Measurements from ENCODE around the gene PIAS4. TPM values are rescaled to one million over a fixed set of nuclear protein-coding genes. Genes with fewer than 3 reads are reported as not detected.

PIAS4 gene
- total RNA-seq, 1 donor from 2014 or later: 95.8 TPM

DNA sequence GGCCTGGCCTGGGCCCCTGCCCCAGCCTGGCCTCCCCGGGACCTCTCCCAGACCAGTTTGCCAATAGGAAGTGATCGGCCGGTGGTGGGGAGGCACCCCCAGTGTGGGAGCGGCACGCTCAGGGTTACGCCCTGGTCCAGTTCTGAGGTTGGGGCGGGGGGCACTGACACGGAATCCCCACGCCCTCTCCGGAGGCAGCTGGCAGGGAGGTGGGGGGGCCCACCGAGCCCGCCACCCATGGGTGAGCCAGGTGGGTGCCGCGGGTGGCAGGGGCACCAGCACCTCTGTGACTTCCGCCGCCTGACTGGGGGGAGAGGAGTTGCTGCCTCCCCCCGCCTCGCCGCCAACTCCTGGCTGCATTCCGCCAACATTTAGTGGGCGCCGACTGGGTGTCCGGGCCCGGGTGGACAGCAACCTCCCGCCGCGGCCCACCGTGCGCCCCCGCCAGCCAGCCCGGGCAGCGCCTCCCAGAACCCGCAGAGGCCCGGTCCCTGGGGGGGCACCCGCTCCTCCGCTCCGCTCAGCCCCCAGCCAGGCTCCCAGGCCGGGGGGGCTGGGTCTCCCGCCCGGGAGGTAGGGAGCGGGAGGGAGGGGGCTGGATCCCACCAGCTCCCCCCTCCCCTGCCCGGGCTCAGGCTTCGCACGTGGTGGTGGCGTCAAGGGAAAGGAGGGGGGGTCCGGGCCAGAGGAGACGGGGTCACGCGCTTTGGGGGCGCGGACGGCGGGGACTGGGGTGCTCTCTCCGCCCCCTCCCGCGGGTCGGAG, 57.1 kb downstream of the PIAS4 start:
- no peak overlapping the region for H3K4me3 Mint-ChIP-seq (ENCODE audit: unreplicated experiment)
- no peak overlapping the region for H3K27ac Mint-ChIP-seq (ENCODE audit: unreplicated experiment)

DNA sequence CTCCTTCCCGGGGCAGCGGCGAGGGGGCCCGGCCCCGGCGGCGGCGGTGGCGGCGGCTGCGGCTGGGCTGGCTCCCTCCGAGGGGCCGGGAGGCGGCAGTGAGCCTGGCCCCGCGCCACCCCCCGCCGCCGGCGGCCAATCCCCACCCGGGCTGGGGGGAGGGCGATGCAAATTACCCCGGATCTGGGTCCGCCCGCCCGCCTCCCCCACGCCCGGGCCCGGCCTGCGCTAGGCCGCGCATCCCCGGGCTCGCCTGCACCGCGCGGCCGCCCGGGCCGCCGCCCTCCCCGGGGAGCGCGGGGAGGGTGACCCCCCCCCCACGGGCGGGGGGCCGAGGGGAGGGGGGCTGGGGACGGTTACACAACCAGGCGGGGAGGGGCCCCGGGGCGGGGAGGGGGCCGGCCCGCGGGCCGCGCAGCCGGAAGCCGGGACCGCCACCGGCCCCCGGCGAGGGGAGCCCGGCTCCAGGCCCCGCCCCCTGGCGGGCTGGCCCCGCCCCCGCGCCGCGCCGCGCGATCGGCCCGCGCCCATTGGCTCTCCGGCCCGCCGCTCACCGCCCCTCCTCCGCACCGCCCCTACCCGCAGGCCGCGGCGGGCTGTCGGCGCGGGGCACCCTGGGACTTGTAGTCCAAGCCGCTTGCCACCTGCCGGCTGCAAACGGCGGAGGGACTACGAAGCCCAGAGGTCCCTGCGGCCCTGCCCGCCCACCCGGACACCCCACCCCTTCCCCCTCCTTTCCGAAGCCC, 58.1 kb downstream of the PIAS4 start:
- H3K4me3 Mint-ChIP-seq (ENCODE audit: unreplicated experiment): no peak overlapping the region
- TF ChIP-seq, protein P1, sequence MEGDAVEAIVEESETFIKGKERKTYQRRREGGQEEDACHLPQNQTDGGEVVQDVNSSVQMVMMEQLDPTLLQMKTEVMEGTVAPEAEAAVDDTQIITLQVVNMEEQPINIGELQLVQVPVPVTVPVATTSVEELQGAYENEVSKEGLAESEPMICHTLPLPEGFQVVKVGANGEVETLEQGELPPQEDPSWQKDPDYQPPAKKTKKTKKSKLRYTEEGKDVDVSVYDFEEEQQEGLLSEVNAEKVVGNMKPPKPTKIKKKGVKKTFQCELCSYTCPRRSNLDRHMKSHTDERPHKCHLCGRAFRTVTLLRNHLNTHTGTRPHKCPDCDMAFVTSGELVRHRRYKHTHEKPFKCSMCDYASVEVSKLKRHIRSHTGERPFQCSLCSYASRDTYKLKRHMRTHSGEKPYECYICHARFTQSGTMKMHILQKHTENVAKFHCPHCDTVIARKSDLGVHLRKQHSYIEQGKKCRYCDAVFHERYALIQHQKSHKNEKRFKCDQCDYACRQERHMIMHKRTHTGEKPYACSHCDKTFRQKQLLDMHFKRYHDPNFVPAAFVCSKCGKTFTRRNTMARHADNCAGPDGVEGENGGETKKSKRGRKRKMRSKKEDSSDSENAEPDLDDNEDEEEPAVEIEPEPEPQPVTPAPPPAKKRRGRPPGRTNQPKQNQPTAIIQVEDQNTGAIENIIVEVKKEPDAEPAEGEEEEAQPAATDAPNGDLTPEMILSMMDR (IDR thresholded peaks at IDR 0.05; ENCODE audit: partially characterized antibody, unreplicated experiment): no peak
- no peak overlapping the region for H3K27ac Mint-ChIP-seq (ENCODE audit: unreplicated experiment)
- no peaks in the 10 kb centered on the region for H3K36me3 Mint-ChIP-seq (ENCODE audit: unreplicated experiment)
- peaks cover 4% of the 10 kb centered on the region for H3K9me3 Mint-ChIP-seq (ENCODE audit: unreplicated experiment)
- peaks cover 6% of the 10 kb centered on the region for H3K27me3 Mint-ChIP-seq (ENCODE audit: unreplicated experiment)
- no peaks in the 10 kb centered on the region for H3K4me1 Mint-ChIP-seq (ENCODE audit: low read depth, unreplicated experiment)
- peak; percentile 97 for DNase-seq

More for the DNA sequence above, 57.1 kb downstream of the PIAS4 start:
- Mint-ChIP-seq H3K27me3 (ENCODE audit: unreplicated experiment) (peaks cover 5% of the 10 kb centered on the region), H3K36me3 (ENCODE audit: unreplicated experiment) (no peaks in the 10 kb centered on the region), H3K4me1 (ENCODE audit: low read depth, unreplicated experiment) (peaks cover 2% of the 10 kb centered on the region), H3K9me3 (ENCODE audit: unreplicated experiment) (peaks cover 4% of the 10 kb centered on the region)
- peak; percentile 60 for DNase-seq
- TF ChIP-seq, protein P1 (IDR thresholded peaks at IDR 0.05; ENCODE audit: partially characterized antibody, unreplicated experiment): no peak

DNA sequence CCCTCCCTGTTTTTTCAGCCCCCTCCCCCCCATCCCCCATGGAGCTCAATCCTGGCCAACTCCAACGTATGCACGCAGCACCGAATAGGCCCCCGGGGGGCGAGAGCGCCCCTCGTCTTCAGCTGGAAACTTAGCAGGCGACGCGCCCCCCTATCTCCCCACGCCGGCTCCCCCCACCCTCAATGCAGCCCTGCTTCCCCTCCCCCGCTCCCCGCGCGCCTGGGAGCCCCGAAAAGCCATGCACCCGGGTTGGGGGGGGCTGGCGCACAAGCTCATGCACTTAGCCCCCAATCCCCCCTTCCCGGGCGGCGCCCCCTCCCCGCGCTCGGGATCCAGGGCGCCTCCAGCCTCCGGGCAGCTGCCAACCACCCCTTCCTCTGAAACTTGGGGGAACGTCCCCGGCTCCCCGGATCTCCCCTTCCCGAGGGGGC, 58.7 kb downstream of the PIAS4 start:
- Mint-ChIP-seq H3K27ac (ENCODE audit: unreplicated experiment) (no peak overlapping the region), H3K4me3 (ENCODE audit: unreplicated experiment) (no peak overlapping the region), H3K4me1 (ENCODE audit: low read depth, unreplicated experiment) (no peaks in the 10 kb centered on the region), H3K9me3 (ENCODE audit: unreplicated experiment) (peaks cover 3% of the 10 kb centered on the region), H3K36me3 (ENCODE audit: unreplicated experiment) (no peaks in the 10 kb centered on the region), H3K27me3 (ENCODE audit: unreplicated experiment) (peaks cover 6% of the 10 kb centered on the region)
- no peak for DNase-seq
- TF ChIP-seq, protein P1 (IDR thresholded peaks at IDR 0.05; ENCODE audit: partially characterized antibody, unreplicated experiment): no peak

DNA sequence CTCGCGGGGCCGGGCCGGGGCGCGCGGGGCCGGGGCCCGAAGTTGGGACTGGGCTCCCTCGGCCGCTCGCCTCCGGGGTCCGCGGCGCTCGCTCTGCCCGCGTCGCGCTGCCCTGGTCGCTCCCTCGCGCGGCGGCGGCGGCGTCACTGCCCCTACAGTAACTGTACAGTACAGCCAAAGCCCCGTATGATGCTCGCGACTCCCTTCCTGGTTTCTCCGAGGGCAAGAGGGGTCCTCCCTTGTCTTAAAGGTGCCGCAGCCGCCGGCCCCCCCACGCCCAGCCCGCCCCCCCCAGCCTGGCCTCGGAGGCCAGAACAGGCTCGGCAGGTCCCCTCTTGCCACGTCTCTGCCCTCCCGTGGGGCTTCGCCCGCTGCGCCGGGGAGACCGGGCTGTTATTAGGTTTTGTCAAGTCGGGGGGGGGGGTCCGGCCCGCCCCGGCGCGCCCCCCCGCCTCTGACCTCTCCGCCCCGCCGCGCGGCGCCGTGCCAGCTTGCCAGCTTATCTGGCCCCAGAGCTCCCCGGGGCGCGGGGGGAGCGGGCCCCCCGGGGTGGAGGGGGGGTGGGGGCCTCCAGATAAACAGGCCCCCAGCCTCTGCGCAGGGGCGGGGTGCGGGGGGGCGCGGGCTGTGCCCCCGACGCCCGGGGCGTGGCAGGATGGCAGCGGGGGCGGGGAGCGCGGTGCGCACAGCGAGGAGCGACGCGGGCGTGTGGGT, 59.3 kb downstream of the PIAS4 start, which contains the start of gene ZBTB7A:
Gene ZBTB7A (minus strand): TSS at position 218 of the 714 bp plus-strand sequence. CDS start 11,667 bp downstream, outside the sequence.
- H3K4me1 Mint-ChIP-seq (ENCODE audit: low read depth, unreplicated experiment): no peaks in the 10 kb centered on the region
- peaks cover 3% of the 10 kb centered on the region for H3K9me3 Mint-ChIP-seq (ENCODE audit: unreplicated experiment)
- TF ChIP-seq, protein P1 (IDR thresholded peaks at IDR 0.05; ENCODE audit: partially characterized antibody, unreplicated experiment): peak; percentile 11
- H3K4me3 Mint-ChIP-seq (ENCODE audit: unreplicated experiment): no peak within 1 kb of the TSS
- peaks cover 6% of the 10 kb centered on the region for H3K27me3 Mint-ChIP-seq (ENCODE audit: unreplicated experiment)
- no peak within 1 kb of the TSS for H3K27ac Mint-ChIP-seq (ENCODE audit: unreplicated experiment)
- no peaks in the 10 kb centered on the region for H3K36me3 Mint-ChIP-seq (ENCODE audit: unreplicated experiment)
- DNase-seq: peak; percentile 84
